ENCODE measurements around the gene FLNC.

Gene FLNC

GRCh38 chr7:128843938-128844621 is 13.9 kb downstream of the FLNC start:
- no peak for DNase-seq (ENCODE audit: low spot score)

- DNase-seq (ENCODE audit: low spot score) = no peak
These were observed 14.6 kb downstream of the FLNC start for GRCh38 chr7:128844777-128845311.

DNA sequence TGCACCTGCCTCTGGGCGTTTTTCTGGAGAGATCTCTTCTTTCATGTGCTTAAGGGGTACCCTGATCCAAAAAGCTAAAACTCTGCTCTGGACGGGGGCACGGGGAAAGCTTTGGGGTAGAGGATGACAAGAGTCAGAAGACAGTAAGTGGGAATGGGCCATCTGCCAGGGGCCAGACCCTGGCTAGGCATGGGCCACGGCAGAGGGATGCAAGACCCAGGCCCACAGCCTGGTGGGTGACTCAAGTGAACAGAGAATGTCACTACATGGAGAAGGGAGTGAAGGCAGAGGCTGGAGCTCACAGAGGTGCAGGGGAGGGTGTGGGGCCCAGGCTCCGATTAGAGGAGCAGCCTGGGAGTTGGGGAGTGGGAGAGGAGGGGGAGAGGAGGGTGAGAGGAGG is 15.3 kb downstream of the FLNC start:
- no peak for DNase-seq (ENCODE audit: low spot score)

DNA sequence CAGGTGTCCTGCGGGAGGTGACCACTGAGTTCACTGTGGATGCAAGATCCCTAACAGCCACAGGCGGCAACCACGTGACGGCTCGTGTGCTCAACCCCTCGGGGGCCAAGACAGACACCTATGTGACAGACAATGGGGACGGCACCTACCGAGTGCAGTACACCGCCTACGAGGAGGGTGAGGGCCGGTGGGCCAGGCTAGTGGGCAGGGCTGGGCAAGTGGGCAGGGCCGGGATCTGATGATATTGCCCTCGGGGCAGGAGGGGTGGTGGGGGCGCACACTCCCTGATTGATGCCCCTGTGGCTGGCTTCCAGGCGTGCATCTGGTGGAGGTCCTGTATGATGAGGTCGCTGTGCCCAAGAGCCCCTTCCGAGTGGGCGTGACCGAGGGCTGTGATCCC is 15.8 kb downstream of the FLNC start:
- DNase-seq (ENCODE audit: low spot score) = no peak

DNA sequence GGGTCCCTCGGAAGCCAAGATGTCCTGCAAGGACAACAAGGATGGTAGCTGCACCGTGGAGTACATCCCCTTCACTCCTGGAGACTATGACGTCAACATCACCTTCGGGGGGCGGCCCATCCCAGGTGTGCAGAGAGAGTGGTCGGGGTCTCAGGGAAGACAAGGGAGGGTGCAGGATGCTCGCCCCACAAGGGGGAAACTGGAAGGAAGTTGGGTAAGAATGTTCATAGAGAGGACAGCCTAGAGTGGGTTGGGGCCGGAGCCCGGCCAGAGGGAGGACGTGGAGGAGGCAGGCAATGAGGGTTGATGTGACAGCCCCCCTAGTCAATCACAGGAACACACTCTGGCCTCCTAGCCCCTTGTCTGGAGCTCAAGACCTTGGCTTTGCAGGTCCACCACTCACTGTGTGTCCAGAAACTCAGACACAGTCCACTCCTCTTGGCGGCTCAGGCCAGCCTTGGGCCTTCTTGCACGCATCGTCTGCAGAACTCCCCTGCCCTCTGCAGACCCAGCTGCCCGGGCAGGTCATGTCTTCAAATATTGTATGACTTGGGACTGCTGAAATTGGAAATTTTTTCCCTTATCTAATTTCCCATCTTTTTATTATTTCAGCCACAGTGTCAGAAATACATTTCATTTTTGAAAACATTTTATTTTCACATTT is 16.7 kb downstream of the FLNC start:
- DNase-seq (ENCODE audit: low spot score) = no peak

DNA sequence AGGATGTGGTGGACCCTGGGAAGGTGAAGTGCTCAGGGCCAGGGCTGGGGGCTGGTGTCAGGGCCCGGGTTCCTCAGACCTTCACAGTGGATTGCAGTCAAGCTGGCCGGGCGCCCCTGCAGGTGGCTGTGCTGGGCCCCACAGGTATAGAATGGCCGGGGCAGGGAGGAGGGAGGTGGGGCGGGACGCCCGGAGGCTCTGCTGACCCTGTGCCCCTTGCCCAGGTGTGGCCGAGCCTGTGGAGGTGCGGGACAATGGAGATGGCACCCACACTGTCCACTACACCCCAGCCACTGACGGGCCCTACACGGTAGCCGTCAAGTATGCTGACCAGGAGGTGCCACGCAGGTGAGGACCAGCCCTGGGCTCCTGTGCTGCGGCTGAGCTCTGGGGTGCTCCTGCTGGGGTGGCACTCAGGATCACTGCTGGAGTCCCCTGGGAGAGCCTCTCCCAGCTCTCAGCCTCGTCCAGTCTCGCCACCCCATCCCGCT is 17.6 kb downstream of the FLNC start:
- DNase-seq (ENCODE audit: low spot score) = no peak

DNA sequence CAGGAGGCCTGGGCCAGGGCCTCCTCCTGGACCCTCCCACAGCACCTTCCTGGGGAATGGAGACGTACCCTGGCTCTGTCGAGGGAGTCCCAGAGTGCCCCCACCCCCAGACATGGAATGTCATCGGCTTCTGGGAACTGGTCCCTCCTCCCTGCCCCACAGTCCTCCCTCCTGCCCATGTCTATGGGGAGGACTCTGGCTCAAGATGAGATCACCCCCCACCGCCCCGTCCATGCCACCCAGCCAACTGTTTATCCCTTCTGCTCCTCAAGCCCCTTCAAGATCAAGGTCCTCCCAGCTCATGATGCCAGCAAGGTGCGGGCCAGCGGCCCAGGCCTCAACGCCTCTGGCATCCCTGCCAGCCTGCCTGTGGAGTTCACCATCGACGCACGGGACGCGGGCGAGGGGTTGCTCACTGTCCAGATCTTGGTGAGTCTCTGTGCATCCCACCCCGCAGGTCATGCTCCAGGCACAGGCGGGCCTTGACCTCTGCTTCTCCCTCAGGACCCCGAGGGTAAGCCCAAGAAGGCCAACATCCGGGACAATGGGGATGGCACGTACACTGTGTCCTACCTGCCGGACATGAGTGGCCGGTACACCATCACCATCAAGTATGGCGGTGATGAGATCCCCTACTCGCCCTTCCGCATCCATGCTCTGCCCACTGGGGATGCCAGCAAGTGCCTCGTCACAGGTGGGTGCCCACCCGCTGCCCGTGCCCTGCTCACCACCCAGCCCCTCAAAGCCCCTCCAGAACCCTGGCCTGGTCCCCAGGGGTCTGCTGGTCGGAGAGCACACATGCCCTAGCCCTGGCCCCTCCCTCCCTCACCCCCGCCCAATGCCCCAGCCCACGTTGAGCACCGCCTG is 18.3 kb downstream of the FLNC start:
- DNase-seq (ENCODE audit: low spot score) = no peak

DNA sequence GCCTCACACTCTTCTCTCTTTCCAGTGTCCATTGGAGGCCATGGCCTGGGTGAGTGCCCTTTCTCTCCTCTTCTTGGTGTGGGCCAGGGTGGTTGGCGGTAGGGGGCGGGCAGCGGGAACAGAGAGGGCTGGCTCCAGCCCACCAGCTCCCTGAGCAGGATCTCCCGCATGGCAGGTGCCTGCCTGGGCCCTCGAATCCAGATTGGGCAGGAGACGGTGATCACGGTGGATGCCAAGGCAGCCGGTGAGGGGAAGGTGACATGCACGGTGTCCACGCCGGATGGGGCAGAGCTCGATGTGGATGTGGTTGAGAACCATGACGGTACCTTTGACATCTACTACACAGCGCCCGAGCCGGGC is 18.9 kb downstream of the FLNC start:
- DNase-seq (ENCODE audit: low spot score) = no peak

DNA sequence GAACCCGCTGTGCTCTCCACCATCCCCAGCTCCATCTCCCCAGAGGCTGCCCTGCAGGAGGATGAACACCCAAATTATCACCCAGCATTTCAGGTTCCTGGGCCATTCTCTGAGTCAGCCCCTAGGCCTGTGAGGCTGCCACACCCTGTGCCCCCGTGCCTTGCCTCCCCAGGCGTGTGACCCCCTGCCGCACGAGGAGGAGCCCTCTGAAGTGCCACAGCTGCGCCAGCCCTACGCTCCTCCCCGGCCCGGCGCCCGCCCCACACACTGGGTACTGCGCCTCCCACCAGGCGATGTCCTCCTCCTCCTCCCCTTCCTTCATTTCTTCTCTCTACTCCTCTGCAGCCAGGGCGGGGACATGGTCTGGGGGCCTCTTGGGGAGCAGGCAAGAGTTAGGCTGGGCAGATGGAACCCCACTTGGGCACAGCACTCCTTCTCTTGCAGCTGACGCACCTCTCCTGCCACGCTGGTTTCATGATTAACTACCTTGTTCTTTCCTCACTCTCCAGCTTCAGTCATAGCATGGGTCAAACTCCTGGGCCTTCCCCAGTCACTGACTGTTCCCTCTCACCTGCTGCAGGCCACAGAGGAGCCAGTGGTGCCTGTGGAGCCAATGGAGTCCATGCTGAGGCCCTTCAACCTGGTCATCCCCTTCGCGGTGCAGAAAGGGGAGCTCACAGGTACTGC is 19.7 kb downstream of the FLNC start:
- DNase-seq (ENCODE audit: low spot score) = no peak

GRCh38 chr7:128852537-128853254 is 22.5 kb downstream of the FLNC start:
- DNase-seq (ENCODE audit: low spot score) = no peak

GRCh38 chr7:128853799-128854198 is 23.6 kb downstream of the FLNC start:
- DNase-seq (ENCODE audit: low spot score) = no peak

GRCh38 chr7:128854396-128854795 is 24.2 kb downstream of the FLNC start:
- no peak for DNase-seq (ENCODE audit: low spot score)

- no peak for DNase-seq (ENCODE audit: low spot score)
These were observed 25.4 kb downstream of the FLNC start for GRCh38 chr7:128855559-128855958.

DNA sequence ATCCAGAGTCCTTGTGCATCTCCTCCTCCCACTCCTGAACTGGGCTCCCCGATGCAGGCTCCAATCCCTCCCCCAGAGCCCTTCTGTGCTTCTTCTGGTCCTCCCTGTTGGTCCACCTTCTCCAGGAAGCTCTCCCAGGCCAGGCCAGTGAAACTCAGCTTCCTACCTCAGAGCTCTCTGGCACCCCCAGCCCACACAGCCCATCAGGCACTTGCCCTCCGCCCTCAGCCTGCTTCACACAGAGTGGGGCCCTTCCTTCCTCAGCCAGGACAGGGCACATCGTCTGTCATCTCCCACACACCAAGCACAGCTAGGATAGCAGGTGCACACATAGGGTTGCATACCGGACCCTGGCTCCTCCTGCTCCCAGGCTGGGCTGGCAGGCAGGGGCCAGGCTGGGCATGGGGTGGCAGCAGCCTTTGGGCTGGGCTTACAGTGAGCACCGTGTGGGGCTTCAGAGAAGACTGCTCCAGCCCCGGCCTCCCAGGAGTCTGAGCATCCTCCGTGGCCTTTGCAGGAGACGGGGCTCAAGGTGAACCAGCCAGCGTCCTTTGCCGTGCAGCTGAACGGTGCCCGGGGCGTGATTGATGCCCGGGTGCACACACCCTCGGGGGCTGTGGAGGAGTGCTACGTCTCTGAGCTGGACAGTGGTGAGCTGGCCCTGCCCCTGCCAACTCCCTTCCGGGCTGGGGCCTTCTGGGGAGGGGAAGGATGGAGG is 26.0 kb downstream of the FLNC start:
- DNase-seq (ENCODE audit: low spot score) = no peak

DNA sequence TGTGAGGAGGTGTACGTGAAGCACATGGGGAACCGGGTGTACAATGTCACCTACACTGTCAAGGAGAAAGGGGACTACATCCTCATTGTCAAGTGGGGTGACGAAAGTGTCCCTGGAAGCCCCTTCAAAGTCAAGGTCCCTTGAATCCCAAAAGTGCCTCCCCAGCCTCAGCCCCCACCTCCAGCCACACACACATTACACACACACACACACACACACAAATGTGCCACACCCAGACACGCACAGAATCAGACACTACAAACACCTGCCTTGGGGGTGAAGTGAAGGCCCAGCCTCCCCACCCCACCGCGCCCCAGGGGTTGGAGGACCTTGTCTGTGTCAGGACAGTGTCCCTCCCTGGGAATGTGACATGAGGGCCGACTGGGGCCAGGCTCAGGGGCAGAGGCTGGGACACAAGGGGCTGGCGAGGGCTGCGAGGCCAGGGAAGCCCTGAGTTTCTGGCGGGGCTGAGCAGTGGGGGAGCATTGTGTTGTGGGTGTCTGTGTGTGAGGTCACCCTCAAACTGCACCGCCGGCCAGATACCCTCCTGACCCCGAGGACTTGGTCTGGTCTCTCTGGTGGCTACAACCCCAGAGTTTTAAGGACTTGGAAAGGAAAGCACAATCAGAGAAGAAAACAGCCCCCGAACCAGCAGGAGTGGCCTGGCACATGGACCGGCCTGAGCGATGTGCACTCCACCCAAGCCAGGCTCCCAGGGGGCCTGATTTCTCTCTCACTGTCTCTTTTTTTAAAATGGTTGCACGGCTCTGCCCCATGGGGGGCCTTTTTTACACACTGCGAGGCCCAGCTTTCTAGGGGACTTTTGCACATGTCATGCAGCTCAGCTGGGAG is 28.4 kb downstream of the FLNC start:
- no peak for DNase-seq (ENCODE audit: low spot score)

- no peak for DNase-seq (ENCODE audit: low spot score)
These were observed 29.3 kb downstream of the FLNC start for GRCh38 chr7:128859232-128860157.

DNA sequence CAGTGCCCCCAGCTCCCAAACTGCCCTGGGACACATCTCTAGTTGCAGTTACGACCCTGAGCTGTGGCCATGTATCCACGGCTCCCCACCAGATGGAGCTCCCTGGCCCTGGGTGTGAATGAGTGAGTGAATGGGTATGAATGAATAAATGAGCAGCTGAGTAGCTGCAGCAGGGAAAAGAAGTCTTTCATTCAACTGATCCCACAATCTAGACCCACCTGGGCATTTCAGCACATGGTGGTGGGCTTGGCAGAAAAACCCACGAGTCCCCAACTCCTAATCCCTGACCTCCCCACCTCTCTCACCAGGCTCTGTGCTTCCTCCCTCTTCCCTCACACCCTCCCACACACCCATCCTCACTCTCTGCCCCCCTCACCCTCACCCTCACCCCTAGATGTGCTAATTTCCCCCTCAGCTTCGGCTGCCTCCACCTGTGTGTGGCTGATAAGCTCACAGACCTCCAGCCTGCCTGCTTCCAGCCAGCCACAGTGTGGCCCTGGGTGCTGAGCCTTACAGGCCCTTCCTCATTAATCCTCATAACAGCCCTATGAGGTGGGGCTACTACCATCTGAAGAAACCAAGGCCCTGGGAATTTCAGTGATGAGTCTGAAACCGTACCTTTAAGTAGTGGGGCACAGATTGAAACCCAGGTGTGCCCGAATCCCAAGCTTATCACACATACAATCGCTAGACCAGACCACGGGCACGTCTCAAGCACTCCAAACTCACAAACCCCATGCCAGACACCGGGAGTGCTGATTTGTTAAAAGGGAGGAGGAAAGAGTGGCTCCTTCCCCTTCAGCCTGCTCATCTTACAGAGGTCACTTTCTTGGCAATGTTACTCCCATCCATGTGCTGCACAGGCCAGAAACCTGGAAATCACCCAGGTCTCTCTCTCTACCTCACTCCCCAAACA is 30.2 kb downstream of the FLNC start:
- DNase-seq (ENCODE audit: low spot score) = no peak
